EH (cell line): ENCODE data around the gene CHRNE.
A peak's percentile ranks its signal among the peaks of the same experiment; 100 is the strongest.
"Not testable (repeated sequence)": the region's sequence is repeated elsewhere in the genome, so short reads cannot be mapped to it uniquely, and the experiment has no call there.

Experiments used
- DNase-seq: peaks from one replicate; pipeline ENCODE4 v3.0.0-alpha.2; 2015; ENCODE audit warnings: low read depth

CHRNE gene

DNA sequence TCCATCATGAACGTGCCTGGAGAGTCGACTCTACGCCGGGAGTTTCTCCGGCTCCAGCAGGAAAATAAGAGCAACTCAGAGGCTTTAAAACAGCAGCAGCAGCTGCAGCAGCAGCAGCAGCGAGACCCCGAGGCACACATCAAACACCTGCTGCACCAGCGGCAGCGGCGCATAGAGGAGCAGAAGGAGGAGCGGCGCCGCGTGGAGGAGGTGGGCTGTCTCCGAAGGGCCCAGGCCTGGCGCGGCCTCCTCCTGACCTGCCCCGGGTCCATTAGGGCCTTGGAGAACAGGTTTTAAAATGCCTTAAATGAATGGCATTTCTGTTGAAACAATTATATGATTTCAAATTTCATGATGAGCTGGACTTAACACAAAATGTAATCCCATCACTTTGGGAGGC is 15.3 kb downstream of the CHRNE start:
- no peak for DNase-seq

DNA sequence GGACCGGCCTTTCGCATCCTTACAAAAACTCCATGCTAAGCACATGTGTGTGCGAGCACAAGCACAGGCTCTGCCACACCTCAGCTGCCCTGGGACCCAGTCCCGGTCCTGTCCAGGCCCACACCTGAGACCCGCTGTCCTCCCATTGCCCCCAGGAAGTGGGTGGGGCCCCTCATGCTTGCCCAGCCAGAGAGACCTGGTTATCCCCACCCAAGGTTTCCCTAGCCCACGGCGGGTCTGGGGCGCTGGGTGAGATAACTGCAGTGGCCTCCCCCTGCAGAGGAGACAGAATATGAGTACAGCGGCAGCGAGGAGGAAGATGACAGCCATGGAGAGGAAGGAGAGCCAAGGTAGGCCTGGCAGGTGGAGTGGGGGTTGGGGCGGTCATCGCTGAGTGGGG is 16.1 kb downstream of the CHRNE start:
- DNase-seq: no peak

DNA sequence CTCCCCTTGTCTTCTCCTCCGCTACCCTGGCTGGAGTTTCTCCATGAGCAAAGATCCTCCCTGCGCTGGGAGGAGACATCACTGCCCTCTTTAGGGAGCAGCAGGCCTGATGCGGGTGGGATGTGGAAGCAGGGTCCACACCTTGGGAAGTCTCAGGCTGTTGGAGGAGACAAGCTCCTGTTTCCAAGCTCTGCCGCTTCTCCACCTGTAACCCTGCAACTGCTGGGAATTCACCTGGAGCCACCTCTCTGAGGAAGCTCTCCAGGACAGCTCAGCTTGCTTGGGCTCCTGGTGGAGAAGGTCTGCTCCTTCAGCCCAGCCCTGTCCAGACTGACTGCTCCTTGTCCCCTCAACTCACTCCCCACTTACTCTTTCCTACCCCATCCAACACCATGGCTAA is 18.4 kb downstream of the CHRNE start:
- DNase-seq: no peak

DNA sequence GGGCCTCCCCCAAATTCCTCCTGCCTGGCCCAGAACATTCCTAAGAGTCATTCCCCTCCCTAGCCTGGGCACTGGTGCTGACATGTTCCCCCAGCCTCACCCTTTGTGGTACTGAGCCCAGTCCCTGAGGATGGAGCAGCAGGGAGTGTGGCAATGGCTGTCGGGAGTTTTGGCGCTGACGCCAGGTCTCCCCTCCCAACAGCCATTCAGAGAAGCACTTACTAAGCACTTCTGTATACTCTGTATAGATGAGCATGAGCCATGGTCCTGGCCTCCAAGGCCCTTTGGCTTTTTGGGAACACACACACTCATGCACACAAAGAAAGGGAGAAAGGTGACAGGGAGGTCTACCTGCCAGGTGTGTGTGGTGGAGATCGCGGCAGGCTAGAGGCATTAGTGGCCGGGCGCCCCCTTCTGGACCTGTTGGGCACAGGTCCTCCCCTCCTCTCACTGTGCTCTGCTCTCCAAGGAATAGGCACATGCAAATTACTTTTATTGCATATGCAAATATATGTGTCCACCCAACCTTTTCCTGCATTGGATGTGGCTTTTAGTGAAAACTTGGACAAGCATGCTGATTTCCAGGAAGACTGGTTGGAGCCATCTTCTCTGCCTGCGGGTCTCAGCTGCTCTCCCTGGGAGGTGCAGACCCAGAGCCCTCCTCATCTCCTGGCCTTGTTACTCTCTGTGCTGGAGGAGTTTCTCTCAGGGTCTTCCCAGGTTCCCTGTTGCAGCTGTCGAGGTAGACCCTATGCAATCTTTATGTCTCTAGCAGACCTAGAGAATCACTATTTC is 20.9 kb downstream of the CHRNE start:
- peak; percentile 48 for DNase-seq

DNA sequence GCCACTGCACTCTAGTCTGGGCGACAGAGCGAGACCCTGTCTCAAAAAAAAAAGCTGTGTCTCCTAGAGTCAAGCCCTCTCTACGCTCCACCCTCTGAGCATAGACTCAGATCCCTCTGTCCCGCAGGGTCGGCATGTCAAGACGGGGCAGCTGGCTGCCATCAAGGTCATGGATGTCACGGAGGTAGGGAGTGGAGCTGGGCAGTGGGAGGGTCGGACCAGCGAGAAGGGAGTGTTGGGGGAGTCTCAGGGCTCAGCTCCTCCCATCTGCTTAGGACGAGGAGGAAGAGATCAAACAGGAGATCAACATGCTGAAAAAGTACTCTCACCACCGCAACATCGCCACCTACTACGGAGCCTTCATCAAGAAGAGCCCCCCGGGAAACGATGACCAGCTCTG is 22.0 kb downstream of the CHRNE start:
- DNase-seq: no peak

DNA sequence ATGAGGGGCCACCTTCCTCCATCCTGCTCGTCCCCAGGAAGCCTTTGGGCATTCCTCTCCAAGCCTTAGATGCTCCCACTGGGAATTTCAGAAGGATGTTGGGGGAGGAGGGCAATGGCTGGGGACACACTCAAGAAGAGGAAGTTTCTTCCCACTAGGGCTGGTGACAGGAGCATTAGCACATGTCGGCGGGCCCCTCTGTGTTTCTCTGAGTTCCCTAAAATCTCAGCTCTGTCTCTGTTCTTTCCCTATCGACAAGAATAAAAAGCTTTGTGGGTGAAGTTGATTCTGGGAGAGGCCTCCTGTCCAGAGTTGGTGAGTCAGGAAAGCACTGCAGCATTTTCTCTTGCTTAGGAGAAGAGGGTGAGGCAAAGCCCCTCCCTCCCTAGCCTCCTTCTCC is 23.3 kb downstream of the CHRNE start:
- DNase-seq: no peak

DNA sequence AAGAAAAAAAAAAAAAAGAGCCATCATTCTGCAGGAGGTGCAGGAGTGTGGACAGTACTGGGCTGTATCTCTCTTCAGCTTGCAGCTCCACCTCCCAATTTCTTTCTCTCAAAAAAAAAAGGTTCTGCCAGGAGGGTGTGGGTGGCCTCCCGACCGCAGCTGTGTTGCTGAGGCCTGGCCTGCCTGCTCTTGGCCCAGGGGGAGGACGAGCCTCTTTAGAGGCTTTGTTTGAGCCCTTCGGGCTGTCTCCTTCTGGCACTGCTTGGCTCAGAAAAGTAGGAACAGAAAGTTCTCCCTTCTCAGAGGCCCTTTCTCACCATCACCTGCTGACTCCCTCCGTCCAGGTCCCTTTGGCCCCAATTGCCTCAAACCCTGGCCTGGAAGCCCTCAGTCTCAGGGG is 25.8 kb downstream of the CHRNE start:
- no peak for DNase-seq

DNA sequence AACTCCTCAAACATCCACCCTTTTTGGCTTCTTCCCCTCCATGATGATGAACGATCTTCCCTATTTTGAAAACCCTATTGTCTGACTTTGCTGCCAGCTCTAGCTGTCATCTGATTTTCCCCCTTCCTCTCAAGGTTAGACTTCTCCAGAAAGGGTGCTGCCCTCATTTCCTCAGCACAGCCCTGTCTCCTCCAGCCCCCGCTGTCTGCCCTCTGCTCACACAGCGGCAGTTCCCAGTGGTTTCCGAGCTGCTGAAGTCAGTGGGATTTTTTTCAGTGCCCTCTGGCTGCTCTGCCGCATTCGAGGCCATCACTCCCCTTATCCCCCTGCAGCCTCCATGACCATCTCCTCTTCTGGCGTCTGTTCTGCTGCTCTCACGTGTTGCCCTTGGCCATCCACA is 30.1 kb downstream of the CHRNE start:
- DNase-seq: no peak

DNA sequence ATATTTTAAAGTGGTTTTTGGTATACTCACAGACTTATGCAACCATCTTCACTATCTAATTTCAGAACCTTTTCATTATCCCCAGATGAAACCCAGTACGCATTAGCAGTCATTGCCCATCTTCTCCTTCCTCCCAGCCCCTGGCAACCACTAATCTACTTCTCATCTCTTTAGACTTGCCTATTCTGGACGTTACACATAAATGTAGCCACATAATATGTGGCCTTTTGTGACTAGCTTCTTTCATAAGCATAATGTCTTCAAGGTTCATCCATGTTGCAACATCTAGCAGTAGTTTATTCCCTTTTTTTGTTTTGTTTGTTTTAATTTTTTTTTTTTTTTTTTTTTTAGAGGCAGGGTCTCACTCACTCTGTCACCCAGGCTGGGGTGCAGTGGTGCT is 32.0 kb downstream of the CHRNE start:
- no peak for DNase-seq

DNA sequence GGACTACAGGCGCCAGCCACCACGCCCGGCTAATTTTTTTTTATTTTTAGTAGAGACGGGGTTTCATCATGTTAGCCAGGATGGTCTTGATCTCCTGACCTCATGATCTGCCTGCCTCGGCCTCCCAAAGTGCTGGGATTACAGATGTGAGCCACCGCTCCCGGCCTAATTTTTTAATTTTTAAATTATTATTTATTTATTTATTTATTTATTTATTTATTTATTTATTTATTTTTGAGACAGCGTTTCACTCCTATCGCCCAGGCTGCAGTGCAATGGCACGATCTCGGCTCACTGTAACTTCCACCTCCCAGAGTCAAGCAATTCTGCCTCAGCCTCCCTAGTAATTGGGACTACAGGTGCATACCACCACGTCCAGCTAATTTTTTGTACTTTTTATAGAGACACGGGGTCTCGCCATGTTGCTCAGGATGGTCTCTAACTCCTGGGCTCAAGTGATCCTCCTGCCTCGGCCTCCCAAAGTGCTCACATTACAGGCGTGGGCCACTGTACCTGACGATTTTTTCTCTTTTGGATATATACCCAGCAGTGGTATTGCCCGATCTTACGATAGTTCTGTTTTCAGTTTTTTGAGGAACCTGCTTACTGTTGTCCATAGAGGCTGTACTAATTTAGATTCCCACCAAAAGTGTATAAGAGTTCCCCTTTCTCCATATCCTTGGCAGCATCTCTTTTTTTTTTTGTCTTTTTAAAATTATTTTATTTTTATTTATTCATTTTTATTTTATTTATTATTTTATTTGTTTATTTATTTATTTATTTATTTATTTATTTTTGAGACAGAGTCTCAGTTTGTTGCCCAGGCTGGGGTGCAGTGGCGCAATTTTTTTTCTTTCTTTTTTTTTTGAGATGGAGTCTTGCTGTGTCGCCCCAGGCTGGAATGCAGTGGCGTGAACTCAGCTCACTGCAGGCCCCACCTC is 33.6 kb downstream of the CHRNE start:
- DNase-seq: not testable (repeated sequence)

DNA sequence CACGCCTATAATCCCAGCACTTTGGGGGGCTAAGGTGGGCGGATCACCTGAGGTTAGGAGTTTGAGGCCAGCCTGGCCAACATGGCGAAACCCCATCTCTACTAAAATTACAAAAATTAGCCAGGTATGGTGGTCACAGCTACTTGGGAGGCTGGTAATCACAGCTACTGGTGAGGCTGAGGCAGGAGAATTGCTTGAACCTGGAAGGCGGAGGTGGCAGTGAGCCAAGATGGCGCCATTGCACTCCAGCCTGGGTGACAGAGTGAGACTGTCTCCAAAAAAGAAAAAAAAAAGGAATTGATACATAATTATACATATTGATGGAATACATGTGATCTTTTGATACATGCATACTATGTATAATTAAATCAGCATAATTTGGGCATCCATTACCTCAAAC is 35.4 kb downstream of the CHRNE start:
- DNase-seq: not testable (repeated sequence)

DNA sequence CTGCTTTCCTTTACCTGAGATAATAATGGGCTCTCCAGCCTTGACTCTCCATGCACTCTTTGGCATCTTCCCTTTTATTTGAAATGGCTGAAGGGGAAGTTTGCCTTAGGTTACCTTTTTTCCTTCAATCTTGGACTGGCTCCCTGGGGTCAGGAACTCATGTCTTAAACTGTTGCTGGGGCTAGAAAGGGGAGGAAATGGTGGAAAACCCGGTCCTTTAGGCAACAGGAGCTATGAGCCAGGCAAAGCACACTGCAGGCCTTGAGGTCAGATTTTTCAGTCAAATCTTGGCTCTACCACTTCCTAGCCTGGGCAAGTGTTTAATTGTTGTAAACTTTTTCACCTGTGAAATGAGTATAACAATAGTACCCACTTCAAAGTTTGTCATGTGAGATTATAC is 39.6 kb downstream of the CHRNE start:
- no peak for DNase-seq

DNA sequence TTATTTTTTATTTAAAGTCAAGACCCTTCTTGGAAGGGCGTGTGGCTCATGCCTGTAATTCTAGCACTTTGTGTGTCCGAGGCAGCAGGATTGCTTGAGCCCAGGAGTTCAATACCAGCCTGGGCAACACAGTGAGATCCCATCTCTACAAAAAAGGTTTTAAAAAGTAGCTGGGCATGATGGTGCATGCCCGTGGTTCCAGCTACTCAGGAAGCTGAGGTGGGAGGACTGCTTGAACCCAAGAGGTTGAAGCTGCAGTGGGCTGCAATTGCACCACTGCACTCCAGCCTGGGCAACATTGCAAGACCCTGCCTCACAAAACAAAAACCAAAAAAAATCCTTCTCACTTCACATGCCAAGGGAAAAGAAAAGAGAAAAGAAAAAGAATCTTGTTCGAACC is 40.2 kb downstream of the CHRNE start:
- DNase-seq: no peak

DNA sequence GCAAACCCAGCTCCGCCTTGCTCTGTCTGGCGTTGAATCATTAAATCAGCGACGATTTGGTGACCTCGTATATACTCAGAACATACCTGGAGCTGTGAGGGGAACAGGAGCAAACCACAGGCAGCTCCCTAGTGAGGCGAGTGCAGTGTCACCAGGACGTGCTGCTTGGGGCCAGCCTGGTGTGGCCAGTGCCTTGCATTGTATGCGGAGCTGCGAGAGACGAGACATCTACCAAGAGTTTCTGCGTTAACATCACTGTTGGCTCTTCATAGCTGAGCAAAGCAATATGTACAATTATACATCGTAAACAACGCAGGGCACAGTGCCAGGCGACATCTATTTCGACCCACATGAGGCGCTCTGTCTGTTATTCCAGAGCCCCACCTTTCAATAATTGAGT is 41.8 kb downstream of the CHRNE start:
- DNase-seq: no peak

DNA sequence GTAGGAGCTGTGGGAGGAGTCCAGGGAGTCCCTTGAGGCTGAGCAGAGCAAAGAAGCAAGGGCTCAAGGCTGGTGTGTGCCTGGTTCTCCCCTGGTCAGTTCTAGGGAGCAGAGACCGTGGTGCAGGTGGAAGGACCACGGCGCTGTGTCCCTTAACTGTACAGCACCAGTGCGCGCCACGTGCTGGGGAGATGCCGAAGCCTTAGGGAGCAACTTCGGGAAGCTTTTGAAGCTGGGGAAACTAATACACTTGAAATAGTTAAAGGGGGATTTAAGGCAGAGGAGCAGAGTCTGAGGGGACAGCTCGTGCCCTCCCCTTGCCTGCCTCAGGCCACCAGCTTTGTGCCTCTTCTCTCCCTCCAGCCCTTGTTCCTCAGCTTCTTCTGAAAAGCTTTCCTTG is 42.2 kb downstream of the CHRNE start:
- DNase-seq: no peak

DNA sequence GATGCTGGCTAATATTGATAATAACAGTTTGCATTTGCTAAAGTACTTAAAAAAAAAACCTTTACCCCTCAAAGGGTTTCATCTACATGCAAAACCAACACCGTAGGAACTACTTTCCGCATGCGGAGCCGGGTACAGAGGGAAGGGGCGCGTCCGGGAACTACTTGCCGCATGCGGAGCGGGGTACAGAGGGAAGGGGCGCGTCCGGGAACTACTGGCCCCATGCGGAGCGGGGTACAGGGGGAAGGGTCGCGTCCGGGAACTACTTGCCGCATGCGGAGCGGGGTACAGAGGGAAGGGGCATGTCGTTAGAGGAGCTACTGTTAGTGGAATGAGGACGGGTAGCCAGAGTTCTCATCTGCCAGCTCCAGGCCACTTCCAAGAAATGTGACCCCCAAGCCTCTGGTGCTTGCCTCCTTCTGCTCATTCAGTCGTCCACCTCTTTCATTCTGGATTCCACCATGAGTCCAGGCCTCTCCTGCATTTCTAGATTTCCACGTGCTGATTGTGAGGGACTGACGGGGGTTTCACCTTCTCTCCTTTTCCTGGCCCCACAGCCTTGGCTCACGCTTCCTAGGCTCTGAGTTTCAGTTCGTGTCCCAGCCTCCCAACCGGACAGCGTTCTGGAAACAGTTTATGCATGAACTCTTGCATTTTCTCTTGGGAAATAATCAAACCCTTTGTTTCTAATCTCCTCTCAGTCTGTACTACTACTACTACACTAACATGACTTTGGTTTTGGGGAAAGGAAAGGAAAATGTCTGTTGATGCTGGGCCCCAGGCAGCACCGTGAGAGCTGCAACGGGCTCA is 42.9 kb downstream of the CHRNE start:
- DNase-seq: no peak

DNA sequence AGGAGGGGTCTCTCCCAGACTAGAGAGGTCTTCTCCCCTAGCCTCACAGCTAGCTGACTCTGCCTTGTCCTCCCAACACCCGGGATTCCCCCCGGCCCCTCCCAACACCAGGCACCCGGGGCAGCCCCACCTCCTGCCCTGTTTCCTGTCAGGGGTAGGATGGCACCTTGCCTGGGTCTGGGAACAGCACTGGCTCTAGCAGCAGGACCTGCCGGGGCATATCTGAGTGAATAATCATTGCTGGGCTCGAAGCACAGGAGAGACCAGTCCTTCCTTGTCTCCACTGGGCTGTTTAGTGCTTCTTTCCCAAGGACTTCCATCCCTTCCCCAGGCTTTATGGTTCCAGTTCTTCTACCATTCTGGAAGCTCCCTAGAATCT is 44.0 kb downstream of the CHRNE start:
- DNase-seq: peak; percentile 67

DNA sequence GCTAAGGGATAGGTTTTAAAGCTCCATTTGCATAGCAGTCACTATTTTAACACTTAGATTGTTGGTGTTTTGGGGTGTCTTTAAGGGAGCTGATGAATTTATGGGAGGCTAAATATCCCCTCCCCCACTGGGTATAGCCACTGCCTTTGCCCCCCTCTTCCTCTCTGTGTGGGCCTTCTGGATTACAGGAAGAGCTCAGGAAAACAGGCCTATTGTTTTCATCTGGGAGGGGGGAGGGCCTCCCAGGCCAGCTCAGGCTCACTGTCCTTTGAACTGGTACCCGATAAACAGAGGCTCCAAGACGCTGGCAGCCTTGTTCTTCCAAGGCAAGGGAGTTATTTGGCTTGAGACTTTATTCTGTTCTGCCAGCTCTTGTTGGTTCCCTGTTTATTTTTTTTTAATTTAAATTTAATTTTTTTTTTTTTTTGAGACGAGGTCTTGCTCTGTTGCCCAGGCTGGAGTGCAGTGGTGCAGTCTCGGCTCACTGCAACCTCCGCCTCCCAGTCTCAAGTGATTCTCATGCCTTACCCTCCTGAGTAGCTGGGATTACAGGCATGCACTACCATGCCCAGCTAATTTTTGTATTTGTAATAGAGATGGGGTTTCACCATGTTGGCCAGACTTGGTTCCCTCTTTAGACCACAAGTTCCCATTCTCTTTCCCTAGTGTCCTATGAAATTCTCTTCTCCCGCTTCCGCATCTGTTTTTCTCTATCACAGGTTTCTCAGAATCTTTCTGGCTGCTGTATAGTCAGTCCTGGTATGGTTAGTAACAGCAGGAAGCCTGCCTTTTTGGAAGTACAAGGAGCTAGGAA is 44.6 kb downstream of the CHRNE start:
- peak; percentile 35 for DNase-seq

DNA sequence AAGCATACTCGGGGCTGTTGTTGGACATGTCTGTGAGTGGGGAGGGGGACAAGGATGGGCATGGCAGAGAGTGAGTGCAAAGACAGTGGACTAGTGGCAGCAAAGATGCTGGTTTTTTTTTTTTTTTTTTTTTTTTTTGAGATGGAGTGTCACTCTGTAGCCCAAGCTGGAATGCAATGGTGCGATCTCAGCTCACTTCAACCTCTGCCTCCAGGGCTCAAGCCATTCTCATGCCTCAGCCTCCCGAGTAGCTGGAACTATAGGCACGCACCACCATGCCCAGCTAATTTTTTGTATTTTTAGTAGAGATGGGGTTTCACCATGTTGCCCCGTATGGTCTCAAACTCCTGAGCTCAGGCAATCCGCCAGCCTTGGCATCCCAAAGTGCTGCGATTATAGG is 45.6 kb downstream of the CHRNE start:
- not testable (repeated sequence) for DNase-seq

DNA sequence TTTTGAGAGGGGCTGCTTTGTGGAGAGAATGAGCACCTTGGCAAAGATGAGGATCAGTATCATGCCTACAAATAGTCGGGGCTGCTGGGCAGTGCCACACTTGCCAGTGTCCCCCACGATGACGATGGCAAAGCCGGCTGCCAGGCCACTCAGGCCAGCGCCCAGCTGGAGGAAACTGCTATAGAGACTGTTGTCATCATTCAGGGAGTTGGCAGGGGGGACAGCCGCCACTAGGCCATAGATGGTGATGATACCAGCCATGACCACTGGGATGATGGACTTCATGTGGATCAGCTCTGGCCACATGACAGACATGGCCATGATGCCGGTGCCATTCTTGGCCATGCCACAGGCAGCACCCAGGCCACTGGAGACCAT is 46.0 kb downstream of the CHRNE start:
- DNase-seq: no peak

DNA sequence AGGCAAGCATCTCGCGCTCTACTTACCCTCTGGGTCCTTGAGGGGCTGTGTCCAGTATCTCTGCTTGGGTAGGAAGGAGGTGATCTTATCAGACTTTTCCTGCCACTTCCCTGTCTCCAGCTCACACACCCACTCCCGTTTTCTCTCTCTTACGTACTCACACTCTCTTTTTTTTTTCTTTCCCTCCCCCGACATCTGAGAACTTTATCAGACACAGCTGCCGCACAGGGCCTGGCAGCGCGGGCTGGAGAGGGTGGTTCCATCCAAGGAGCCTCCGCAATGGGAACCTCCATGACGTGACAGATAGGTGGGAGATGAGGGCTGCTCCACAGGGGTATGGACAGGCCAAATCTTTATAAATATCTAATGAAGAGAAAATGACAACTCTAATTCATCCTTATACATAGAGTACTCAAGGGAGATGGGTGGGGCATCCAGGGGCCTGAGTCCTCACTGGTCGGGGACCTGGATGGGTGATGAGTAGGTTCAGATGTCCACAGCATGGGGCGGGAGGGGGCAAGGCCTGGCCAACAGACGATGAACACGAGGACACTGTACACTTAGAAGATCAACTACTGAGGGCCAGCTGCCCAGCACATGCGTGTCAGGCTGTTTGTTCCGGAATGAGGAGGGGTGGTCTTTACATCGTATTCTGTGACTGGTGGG is 46.5 kb downstream of the CHRNE start:
- no peak for DNase-seq
